MM.1S (cell line): ENCODE data around the gene ART3.

Experiments
- DNase-seq: peaks from one replicate; pipeline ENCODE4 v3.0.0-alpha.2; 2015
- H2AFZ ChIP-seq: fragments of 300-600 bp; sonication (generic); 2 replicates; pipeline ENCODE4 v1.6.0; 2016; ENCODE audit warnings: antibody characterized with exemption, low read length
- H3F3A ChIP-seq: fragments of 300-600 bp; sonication (generic); 2 replicates; pipeline ENCODE4 v1.6.1; 2016; ENCODE audit warnings: mild to moderate bottlenecking, antibody characterized with exemption, low read length, moderate library complexity, mixed read lengths; ENCODE audit not compliant: insufficient read depth
- H3K27ac ChIP-seq: fragments of 300-600 bp; sonication (generic); 2 replicates; pipeline ENCODE4 v1.5.1; 2016; ENCODE audit warnings: mild to moderate bottlenecking, low read length
- H3K27me3 ChIP-seq: fragments of 300-600 bp; sonication (generic); replicated peaks from 2 replicates; pipeline ENCODE4 v1.6.0; 2016; ENCODE audit warnings: low read length; ENCODE audit not compliant: insufficient read depth
- H3K36me3 ChIP-seq: fragments of 300-600 bp; sonication (generic); replicated peaks from 2 replicates; pipeline ENCODE4 v1.6.1; 2016; ENCODE audit warnings: mild to moderate bottlenecking, low read length, mixed read lengths; ENCODE audit not compliant: insufficient read depth
- H3K4me1 ChIP-seq: fragments of 300-600 bp; sonication (generic); 2 replicates; pipeline ENCODE4 v1.6.1; 2016; ENCODE audit warnings: low read length, mixed read lengths
- H3K4me2 ChIP-seq: fragments of 300-600 bp; sonication (generic); 2 replicates; pipeline ENCODE4 v1.6.0; 2016; ENCODE audit warnings: low read depth, low read length
- H3K4me3 ChIP-seq: fragments of 300-600 bp; sonication (generic); 2 replicates; pipeline ENCODE4 v1.5.1; 2016; ENCODE audit warnings: low read length, mixed read lengths
- H3K79me2 ChIP-seq: fragments of 300-600 bp; sonication (generic); 2 replicates; pipeline ENCODE4 v1.6.1; 2016; ENCODE audit warnings: mixed run types, low read length, mixed read lengths
- H3K9ac ChIP-seq: fragments of 300-600 bp; sonication (generic); 2 replicates; pipeline ENCODE4 v1.6.1; 2016; ENCODE audit warnings: low read length, mixed read lengths
- H3K9me2 ChIP-seq: fragments of 300-600 bp; sonication (generic); replicated peaks from 2 replicates; pipeline ENCODE4 v1.6.1; 2016; ENCODE audit warnings: mild to moderate bottlenecking, low read length, mixed read lengths; ENCODE audit not compliant: insufficient read depth
- H3K9me3 ChIP-seq: fragments of 300-600 bp; sonication (generic); replicated peaks from 2 replicates; pipeline ENCODE4 v1.6.1; 2016; ENCODE audit warnings: mild to moderate bottlenecking, low read length, mixed read lengths; ENCODE audit not compliant: insufficient read depth
- H4K20me1 ChIP-seq: fragments of 300-600 bp; sonication (generic); 2 replicates; pipeline ENCODE4 v1.6.1; 2016; ENCODE audit warnings: mild to moderate bottlenecking, low read length, moderate library complexity, mixed read lengths; ENCODE audit not compliant: insufficient read depth
- CTCF ChIP-seq: fragments of 300-600 bp; sonication (generic); IDR thresholded peaks from 2 replicates; pipeline ENCODE4 v1.5.1; 2016; ENCODE audit warnings: antibody characterized with exemption, low read length, mixed read lengths
- EZH2 ChIP-seq: fragments of 300-600 bp; sonication (generic); optimal IDR thresholded peaks from 2 replicates; pipeline ENCODE3; 2017; ENCODE audit warnings: low read depth, mild to moderate bottlenecking, antibody characterized with exemption, low read length, mixed read lengths
- EZH2phosphoT487 ChIP-seq: fragments of 300-600 bp; sonication (generic); IDR thresholded peaks from 2 replicates; pipeline ENCODE4 v1.6.1; 2018; ENCODE audit warnings: antibody characterized with exemption, low read length

Gene ART3

GRCh38 chr4:76095568-76095967 lies 21.1 kb downstream of the ART3 start:
- H3K4me1 ChIP-seq: no peaks in the 10 kb centered on the region
- H4K20me1 ChIP-seq: no peaks in the 10 kb centered on the region
- H3K27me3 ChIP-seq: no peaks in the 10 kb centered on the region
- no peaks in the 10 kb centered on the region for H3K36me3 ChIP-seq
- H3K27ac ChIP-seq: no peak overlapping the region
- no peaks in the 10 kb centered on the region for H3K9me3 ChIP-seq
- H3K4me2 ChIP-seq: no peak overlapping the region
- no peak overlapping the region for H2AFZ ChIP-seq
- H3K9me2 ChIP-seq: no peaks in the 10 kb centered on the region
- no peak overlapping the region for H3K4me3 ChIP-seq
- H3F3A ChIP-seq: no peaks in the 10 kb centered on the region
- TF ChIP-seq EZH2: no peak
- no peak for TF ChIP-seq CTCF
- TF ChIP-seq EZH2phosphoT487: no peak
- H3K9ac ChIP-seq: no peak overlapping the region
- H3K79me2 ChIP-seq: no peaks in the 10 kb centered on the region
- DNase-seq: no peak

- no peaks in the 10 kb centered on the region for H4K20me1 ChIP-seq
- H3K36me3 ChIP-seq: no peaks in the 10 kb centered on the region
- H3K4me3 ChIP-seq: no peak overlapping the region
- no peak overlapping the region for H3K27ac ChIP-seq
- no peaks in the 10 kb centered on the region for H3K79me2 ChIP-seq
- H3F3A ChIP-seq: no peaks in the 10 kb centered on the region
- no peaks in the 10 kb centered on the region for H3K4me1 ChIP-seq
- H3K9me2 ChIP-seq: no peaks in the 10 kb centered on the region
- no peak for DNase-seq
- H3K9me3 ChIP-seq: no peaks in the 10 kb centered on the region
- no peaks in the 10 kb centered on the region for H3K27me3 ChIP-seq
- H3K9ac ChIP-seq: no peak overlapping the region
- no peak overlapping the region for H2AFZ ChIP-seq
- TF ChIP-seq EZH2: no peak
- TF ChIP-seq EZH2phosphoT487: no peak
- TF ChIP-seq CTCF: no peak
- H3K4me2 ChIP-seq: no peak overlapping the region
Measured at GRCh38 chr4:76096076-76096475, 21.6 kb downstream of the ART3 start.

- no peak overlapping the region for H2AFZ ChIP-seq
- H4K20me1 ChIP-seq: no peaks in the 10 kb centered on the region
- no peaks in the 10 kb centered on the region for H3K9me2 ChIP-seq
- H3K36me3 ChIP-seq: no peaks in the 10 kb centered on the region
- H3K27ac ChIP-seq: no peak overlapping the region
- H3K9me3 ChIP-seq: no peaks in the 10 kb centered on the region
- no peaks in the 10 kb centered on the region for H3K79me2 ChIP-seq
- no peaks in the 10 kb centered on the region for H3K4me1 ChIP-seq
- no peak for TF ChIP-seq CTCF
- TF ChIP-seq EZH2phosphoT487: no peak
- no peak for TF ChIP-seq EZH2
- H3K4me3 ChIP-seq: no peak overlapping the region
- H3F3A ChIP-seq: no peaks in the 10 kb centered on the region
- no peak for DNase-seq
- H3K9ac ChIP-seq: no peak overlapping the region
- no peak overlapping the region for H3K4me2 ChIP-seq
- H3K27me3 ChIP-seq: no peaks in the 10 kb centered on the region
Measured at GRCh38 chr4:76105652-76106051, 31.1 kb downstream of the ART3 start.
